ENCODE results near the gene NOX3. TPM values are rescaled to one million over a fixed set of nuclear protein-coding genes. Genes with fewer than 3 reads are reported as not detected.

The NOX3 gene
- total RNA-seq, 1 donor from 2014 or later, result 0.17 TPM

- Histone ChIP-seq H3K27me3 (ENCODE audit: control insufficient read depth, insufficient read depth, low read length) (no peaks in the 10 kb centered on the region), H3K4me3 (ENCODE audit: low read depth, low read length) (no peak overlapping the region), H3K36me3 (ENCODE audit: control insufficient read depth, insufficient read depth, low read length) (no peaks in the 10 kb centered on the region)
- no peak for DNase-seq (ENCODE audit: low read depth)
- no peak for TF ChIP-seq CTCF (IDR thresholded peaks at IDR 0.05; ENCODE audit: insufficient read depth, low read length, poor library complexity, severe bottlenecking)
Measured at GRCh38 chr6:155347800-155348199, 107.8 kb downstream of the NOX3 start.

GRCh38 chr6:155346957-155347356 lies 108.7 kb downstream of the NOX3 start:
- Histone ChIP-seq H3K36me3 (ENCODE audit: control insufficient read depth, insufficient read depth, low read length) (no peaks in the 10 kb centered on the region), H3K27me3 (ENCODE audit: control insufficient read depth, insufficient read depth, low read length) (no peaks in the 10 kb centered on the region), H3K4me3 (ENCODE audit: low read depth, low read length) (no peak overlapping the region)
- DNase-seq (ENCODE audit: low read depth), result no peak
- TF ChIP-seq CTCF (IDR thresholded peaks at IDR 0.05; ENCODE audit: insufficient read depth, low read length, poor library complexity, severe bottlenecking), result no peak

Other genes starting within 250 kb of the NOX3 start
- gene CLDN20, start 191.8 kb downstream of the NOX3 start, total RNA-seq, result not detected in 2 replicates
- 20.5 and 24.4 TPM in 2 replicates for gene TFB1M, start 141.4 kb downstream of the NOX3 start, total RNA-seq

Measured in kidney epithelial cell (primary cell).